CD14-positive monocyte (primary cell): ENCODE measurements around the gene AAMP. TPM values are rescaled to one million over a fixed set of nuclear protein-coding genes. Genes with fewer than 3 reads are reported as not detected.

Source experiments
- DNase-seq, 3 donors: peaks; one replicate each; pipeline ENCODE4 v3.0.0-alpha.2; 2011 to 2022
- H2AFZ ChIP-seq: 2 replicates; pipeline ENCODE4 v1.6.0; 2012; ENCODE audit warnings: mild to moderate bottlenecking, low read depth, low read length, inconsistent platforms; ENCODE audit not compliant: insufficient read depth, poor library complexity, severe bottlenecking
- H3K27ac ChIP-seq, 2 donors: 1 replicate in 1 of 2; 2 replicates in 1 of 2; pipeline ENCODE4 v1.5.1; 2012 to 2013; ENCODE audit warnings: low read length in 2 of 2, control low read depth in 1 of 2, inconsistent platforms in 1 of 2, low read depth in 1 of 2, mild to moderate bottlenecking in 1 of 2
- H3K27me3 ChIP-seq, 2 donors: one replicate each; pipeline versions ENCODE4 v1.6.0 to v1.6.1; 2011 to 2013; ENCODE audit warnings: low read length in 2 of 2; ENCODE audit not compliant: control insufficient read depth in 2 of 2, insufficient read depth in 2 of 2
- H3K36me3 ChIP-seq, 2 donors: replicated peaks in 1 of 2; 1 replicate in 1 of 2; 2 replicates in 1 of 2; pipeline versions ENCODE4 v1.5.1 to v1.6.1; 2012 to 2013; ENCODE audit warnings: low read length in 2 of 2, control low read depth in 1 of 2, inconsistent platforms in 1 of 2, mild to moderate bottlenecking in 1 of 2; ENCODE audit not compliant: insufficient read depth in 2 of 2, control insufficient read depth in 1 of 2
- H3K4me1 ChIP-seq, 2 donors: 1 replicate in 1 of 2; 2 replicates in 1 of 2; pipeline versions ENCODE4 v1.5.1 to v1.6.1; 2012 to 2013; ENCODE audit warnings: low read length in 2 of 2, control low read depth in 1 of 2, inconsistent platforms in 1 of 2, mild to moderate bottlenecking in 1 of 2, moderate library complexity in 1 of 2; ENCODE audit not compliant: insufficient read depth in 2 of 2, control insufficient read depth in 1 of 2
- H3K4me2 ChIP-seq: replicated peaks from 2 replicates; pipeline ENCODE3; 2012; ENCODE audit warnings: low read length, moderate library complexity, mild to moderate bottlenecking; ENCODE audit not compliant: poor library complexity, severe bottlenecking; ENCODE audit errors: extremely low read depth
- H3K4me3 ChIP-seq, 3 experiments: fragments of 200-600 bp in 1 of 3; sonication (generic) in 1 of 3; replicated peaks in 1 of 3; 1 replicate in 2 of 3; 2 replicates in 1 of 3; pipeline ENCODE4 v1.5.1; 2011 to 2013; ENCODE audit warnings: low read length in 3 of 3, mild to moderate bottlenecking in 3 of 3, control low read depth in 2 of 3, low read depth in 2 of 3, inconsistent platforms in 1 of 3, moderate library complexity in 1 of 3
- H3K79me2 ChIP-seq: 2 replicates; pipeline ENCODE4 v1.6.0; 2012; ENCODE audit warnings: mild to moderate bottlenecking, control low read depth, inconsistent platforms, low read length, moderate library complexity; ENCODE audit not compliant: insufficient read depth
- H3K9ac ChIP-seq: 2 replicates; pipeline ENCODE4 v1.6.0; 2017; ENCODE audit warnings: low read length, mild to moderate bottlenecking; ENCODE audit not compliant: insufficient read depth, poor library complexity, severe bottlenecking
- H3K9me3 ChIP-seq, 2 donors: replicated peaks in 1 of 2; 1 replicate in 1 of 2; 2 replicates in 1 of 2; pipeline versions ENCODE4 v1.5.1 to v1.6.1; 2012 to 2013; ENCODE audit warnings: low read length in 2 of 2, control low read depth in 1 of 2; ENCODE audit not compliant: control insufficient read depth in 1 of 2, insufficient read depth in 1 of 2
- H4K20me1 ChIP-seq: 2 replicates; pipeline ENCODE4 v1.6.0; 2012; ENCODE audit warnings: mild to moderate bottlenecking, low read length, control low read depth, moderate library complexity; ENCODE audit not compliant: insufficient read depth
- H3K27ac Mint-ChIP-seq, 7 donors: one replicate each; pipeline ENCODE4 v1.8.0; 2020; ENCODE audit warnings: mild to moderate bottlenecking in 7 of 7, mixed read lengths in 7 of 7, moderate library complexity in 6 of 7, inconsistent platforms in 2 of 7
- H3K27me3 Mint-ChIP-seq, 3 donors: one replicate each; pipeline ENCODE4 v1.8.0; 2021 to 2022; ENCODE audit warnings: low read depth in 3 of 3, mild to moderate bottlenecking in 3 of 3, mixed read lengths in 3 of 3, moderate library complexity in 3 of 3, inconsistent platforms in 1 of 3
- H3K36me3 Mint-ChIP-seq, 2 donors: one replicate each; pipeline ENCODE4 v1.8.0; 2020; ENCODE audit warnings: mixed read lengths in 2 of 2, inconsistent platforms in 1 of 2, mild to moderate bottlenecking in 1 of 2
- H3K4me1 Mint-ChIP-seq: one replicate; pipeline ENCODE4 v1.8.0; 2020; ENCODE audit warnings: mild to moderate bottlenecking, mixed read lengths
- H3K4me3 Mint-ChIP-seq, 2 donors: one replicate each; pipeline ENCODE4 v1.8.0; 2020; ENCODE audit warnings: mild to moderate bottlenecking in 2 of 2, mixed read lengths in 2 of 2, moderate library complexity in 1 of 2
- H3K9me3 Mint-ChIP-seq, 7 donors: one replicate each; pipeline ENCODE4 v1.8.0; 2020 to 2022; ENCODE audit warnings: mixed read lengths in 7 of 7, mild to moderate bottlenecking in 6 of 7, moderate library complexity in 6 of 7, inconsistent platforms in 2 of 7
- CTCF ChIP-seq: fragments of 200-600 bp; IDR thresholded peaks from one replicate; pipeline ENCODE4 v1.8.0; 2022; ENCODE audit warnings: antibody characterized with exemption, mild to moderate bottlenecking
- WGBS: methylation state at CpG from one replicate; pipeline ENCODE4 v1.1.5; 2013; ENCODE audit warnings: missing lambda C conversion rate; ENCODE audit not compliant: insufficient coverage; 5-methylcytosine and 5-hydroxymethylcytosine counted together
- intact Hi-C, 2 donors: fragments of 100-400 bp; cut with micrococcal nuclease; formaldehyde crosslinking; loops; one replicate each; pipeline versions ENCODE4 v1.15.0 to v1.15.1; 2023
- polyA plus RNA-seq, 3 donors: library from polyadenylated mRNA; depleted of rRNA in 1 of 3; unstranded in 2 of 3; stranded (reverse) in 1 of 3; fragments of 300-500 nt in 2 of 3; fragments of >200 nt in 1 of 3; fragmentation: Illumina TruSeq in 2 of 3; gene quantifications; 1 replicate in 2 of 3; 2 replicates in 1 of 3; pipeline ENCODE4 v1.2.3, GENCODE V29; 2012 to 2021

The AAMP gene
- polyA plus RNA-seq, 3 donors = 90.8 to 108 (median 98.7) TPM

- Histone ChIP-seq H3K4me1 (peaks cover 32 to 45% of the 10 kb centered on the region in 2 donors), H3K9ac (no peak overlapping the region), H3K79me2 (peaks cover 63% of the 10 kb centered on the region), H3K4me3 (no peak overlapping the region), H3K27ac (peak overlapping the region in 1 of 2 donors; percentile 68), H3K9me3 (no peaks in the 10 kb centered on the region), H3K4me2 (no peak overlapping the region), H3K27me3 (no peaks in the 10 kb centered on the region), H2AFZ (no peak overlapping the region), H4K20me1 (peaks cover 90% of the 10 kb centered on the region), H3K36me3 (peaks cover 78 to 81% of the 10 kb centered on the region in 2 donors)
- Mint-ChIP-seq H3K4me3 (no peak overlapping the region), H3K27ac (peak overlapping the region; percentile 17 to 85 (median 48)), H3K4me1 (peaks cover 53% of the 10 kb centered on the region), H3K36me3 (peaks cover 74 to 83% of the 10 kb centered on the region in 2 donors), H3K9me3 (no peaks in the 10 kb centered on the region), H3K27me3 (no peaks in the 10 kb centered on the region)
- intact Hi-C loops = no loop called here
- DNase-seq = no peak
- 100% methylated on average over 5 of the region's 5 CpGs for WGBS
- TF ChIP-seq CTCF = no peak
Measured at GRCh38 chr2:218253232-218253625, 16.7 kb downstream of the AAMP start.

GRCh38 chr2:218252509-218253231, 17.3 kb downstream of the AAMP start:
- no peak for TF ChIP-seq CTCF
- no peak overlapping the region for H3K4me3 Mint-ChIP-seq
- peaks cover 78 to 88% of the 10 kb centered on the region in 2 donors for H3K36me3 Mint-ChIP-seq
- H3K4me2 ChIP-seq = no peak overlapping the region
- no peaks in the 10 kb centered on the region for H3K27me3 Mint-ChIP-seq
- H3K36me3 ChIP-seq = peaks cover 84 to 87% of the 10 kb centered on the region in 2 donors
- no peaks in the 10 kb centered on the region for H3K9me3 Mint-ChIP-seq
- DNase-seq = no peak
- no peaks in the 10 kb centered on the region for H3K27me3 ChIP-seq
- intact Hi-C loops = no loop called here
- no peak overlapping the region for H3K4me3 ChIP-seq
- H3K27ac Mint-ChIP-seq = peak overlapping the region; percentile 48 to 85 (median 61)
- WGBS = 50% methylated on average over 6 of the region's 7 CpGs
- H3K79me2 ChIP-seq = peaks cover 69% of the 10 kb centered on the region
- peak overlapping the region in 1 of 2 donors; percentile 68 for H3K27ac ChIP-seq
- H4K20me1 ChIP-seq = peaks cover 95% of the 10 kb centered on the region
- H3K4me1 Mint-ChIP-seq = peaks cover 49% of the 10 kb centered on the region
- H3K4me1 ChIP-seq = peaks cover 26 to 40% of the 10 kb centered on the region in 2 donors
- peak overlapping the region; percentile 2 for H3K9ac ChIP-seq
- H3K9me3 ChIP-seq = no peaks in the 10 kb centered on the region
- no peak overlapping the region for H2AFZ ChIP-seq
